ENCODE results near the gene UBE2D4. TPM values are rescaled to one million over a fixed set of nuclear protein-coding genes. Genes with fewer than 3 reads are reported as not detected.
A peak's percentile ranks its signal among the peaks of the same experiment; 100 is the strongest.
"Not testable (repeated sequence)": the region's sequence is repeated elsewhere in the genome, so short reads cannot be mapped to it uniquely, and the experiment has no call there.

The UBE2D4 gene
- total and polyA plus RNA-seq, 2 donors (not counting 3 experiments of a cell fraction or from before 2014, with no cell fraction given) = 11.3 to 19.8 TPM

DNA sequence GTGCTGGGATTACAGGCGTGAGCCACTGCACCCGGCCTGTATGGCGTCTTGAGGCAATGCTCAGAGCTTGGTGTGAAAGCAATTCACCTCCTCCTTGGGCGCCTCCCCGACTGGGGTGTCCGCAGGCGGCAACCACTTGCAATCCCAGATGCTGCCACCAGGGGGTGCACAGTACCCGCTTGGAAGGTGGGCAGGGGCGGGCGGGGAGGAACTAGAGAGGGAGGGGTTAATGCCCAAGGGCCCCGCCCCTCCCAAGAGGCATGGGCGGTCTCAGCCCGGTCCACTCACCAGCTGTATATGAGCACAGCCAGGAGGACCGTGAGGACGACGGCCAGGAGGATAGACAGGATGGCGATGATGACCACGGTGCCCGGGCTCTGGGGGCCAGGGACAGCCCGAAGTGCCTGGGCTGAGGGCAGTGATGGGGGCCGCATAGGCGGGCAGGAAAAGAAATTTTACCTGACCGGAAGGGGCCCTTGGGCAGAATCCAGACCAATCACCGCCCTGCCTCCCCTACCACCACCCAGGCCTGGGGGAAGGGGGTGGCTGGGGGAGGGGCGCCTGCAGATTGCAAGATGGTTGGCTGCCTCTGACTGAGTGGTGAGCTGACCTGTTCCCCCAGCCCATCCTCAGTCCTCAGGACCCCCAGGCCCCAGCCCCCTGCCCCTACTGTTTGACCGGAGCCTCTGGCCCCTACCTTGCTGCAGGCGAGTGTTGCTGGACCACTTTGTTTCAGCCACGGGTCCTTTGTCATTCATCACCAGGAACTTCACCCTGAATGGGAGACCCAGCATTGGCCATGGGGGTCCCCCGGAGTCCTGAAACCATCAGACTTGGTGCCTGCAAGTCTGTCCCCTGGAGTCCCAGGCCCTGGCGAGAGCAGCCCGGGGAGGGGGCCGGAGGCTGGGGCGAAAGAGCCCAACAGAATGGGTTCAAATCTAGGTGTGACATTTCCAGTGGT is 59.9 kb downstream of the UBE2D4 start:
- POLR2A ChIA-PET; H3K4me3 ChIP-seq (replicated peaks in 1 of 3; ENCODE audit: insufficient read depth in 1 of 3, low read depth in 1 of 3, low read length in 3 of 3): not testable (repeated sequence)

DNA sequence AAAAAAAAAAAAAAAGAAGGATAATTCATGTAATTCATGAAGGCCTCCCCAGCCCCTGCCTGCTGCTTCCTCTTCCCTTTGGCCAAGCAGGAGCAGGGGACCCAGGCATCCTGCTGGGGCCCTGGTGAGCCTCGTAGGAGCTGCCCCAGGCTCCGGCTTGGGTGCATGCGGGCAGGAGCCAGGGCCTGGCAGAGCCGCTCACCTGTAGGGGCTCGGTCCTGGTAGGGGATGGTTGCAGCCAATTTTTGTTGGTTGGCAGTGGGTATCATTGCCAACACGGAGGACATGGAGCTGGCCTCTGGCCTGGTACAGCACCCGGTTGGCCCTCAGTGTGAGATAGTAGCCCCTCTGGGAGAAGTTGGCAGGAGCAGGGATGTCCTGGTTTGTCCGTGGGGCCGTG is 61.2 kb downstream of the UBE2D4 start:
- H3K4me1 ChIP-seq (ENCODE audit: control insufficient read depth, extremely low read depth, insufficient read depth, low read length); H3K36me3 ChIP-seq (ENCODE audit: control insufficient read depth in 2 of 2, extremely low read depth in 1 of 2, insufficient read depth in 2 of 2, low read length in 2 of 2); CTCF ChIA-PET; H3K27ac ChIP-seq (ENCODE audit: insufficient read depth, low read depth, low read length); POLR2A ChIA-PET; H3K9me1 ChIP-seq (replicated peaks; ENCODE audit: control insufficient read depth, extremely low read depth, insufficient read depth, low read length); FAIRE-seq; H4K20me1 ChIP-seq (replicated peaks; ENCODE audit: control insufficient read depth, extremely low read depth, insufficient read depth, low read length); H3K4me2 ChIP-seq (ENCODE audit: insufficient read depth, low read length); H3K79me2 ChIP-seq (ENCODE audit: control insufficient read depth, insufficient read depth, low read length); H3K4me3 ChIP-seq (replicated peaks in 1 of 3; ENCODE audit: insufficient read depth in 1 of 3, low read depth in 1 of 3, low read length in 3 of 3); H3K9me3 ChIP-seq (replicated peaks; ENCODE audit: control insufficient read depth, insufficient read depth, low read length); BruUV-seq (replicated peaks); H2AFZ ChIP-seq (ENCODE audit: low read depth, low read length); H3K9ac ChIP-seq (replicated peaks; ENCODE audit: extremely low read depth, insufficient read depth, low read length); DNase-seq (ENCODE audit: low read depth, low spot score); H3K27me3 ChIP-seq (ENCODE audit: control insufficient read depth in 2 of 2, insufficient read depth in 2 of 2, low read length in 2 of 2); intact Hi-C loops (cut with micrococcal nuclease); dilution Hi-C loops (cut with MboI; ENCODE audit: extremely low pct_ligation_motif_present, low sequenced_read_pairs): not testable (repeated sequence)

More for the DNA sequence above, 59.9 kb downstream of the UBE2D4 start:
- H3K4me1 ChIP-seq (ENCODE audit: control insufficient read depth, extremely low read depth, insufficient read depth, low read length); H3K36me3 ChIP-seq (ENCODE audit: control insufficient read depth in 2 of 2, extremely low read depth in 1 of 2, insufficient read depth in 2 of 2, low read length in 2 of 2); CTCF ChIA-PET; dilution Hi-C loops (cut with MboI; ENCODE audit: extremely low pct_ligation_motif_present, low sequenced_read_pairs); H3K9ac ChIP-seq (replicated peaks; ENCODE audit: extremely low read depth, insufficient read depth, low read length); H2AFZ ChIP-seq (ENCODE audit: low read depth, low read length); H3K4me2 ChIP-seq (ENCODE audit: insufficient read depth, low read length); H3K79me2 ChIP-seq (ENCODE audit: control insufficient read depth, insufficient read depth, low read length); H3K27ac ChIP-seq (ENCODE audit: insufficient read depth, low read depth, low read length); FAIRE-seq; intact Hi-C loops (cut with micrococcal nuclease); BruUV-seq (replicated peaks); H3K9me3 ChIP-seq (replicated peaks; ENCODE audit: control insufficient read depth, insufficient read depth, low read length); H4K20me1 ChIP-seq (replicated peaks; ENCODE audit: control insufficient read depth, extremely low read depth, insufficient read depth, low read length); H3K27me3 ChIP-seq (ENCODE audit: control insufficient read depth in 2 of 2, insufficient read depth in 2 of 2, low read length in 2 of 2); H3K9me1 ChIP-seq (replicated peaks; ENCODE audit: control insufficient read depth, extremely low read depth, insufficient read depth, low read length): not testable (repeated sequence)
- DNase-seq (ENCODE audit: low read depth, low spot score) = peak; percentile 74
- TF ChIP-seq, protein P1, sequence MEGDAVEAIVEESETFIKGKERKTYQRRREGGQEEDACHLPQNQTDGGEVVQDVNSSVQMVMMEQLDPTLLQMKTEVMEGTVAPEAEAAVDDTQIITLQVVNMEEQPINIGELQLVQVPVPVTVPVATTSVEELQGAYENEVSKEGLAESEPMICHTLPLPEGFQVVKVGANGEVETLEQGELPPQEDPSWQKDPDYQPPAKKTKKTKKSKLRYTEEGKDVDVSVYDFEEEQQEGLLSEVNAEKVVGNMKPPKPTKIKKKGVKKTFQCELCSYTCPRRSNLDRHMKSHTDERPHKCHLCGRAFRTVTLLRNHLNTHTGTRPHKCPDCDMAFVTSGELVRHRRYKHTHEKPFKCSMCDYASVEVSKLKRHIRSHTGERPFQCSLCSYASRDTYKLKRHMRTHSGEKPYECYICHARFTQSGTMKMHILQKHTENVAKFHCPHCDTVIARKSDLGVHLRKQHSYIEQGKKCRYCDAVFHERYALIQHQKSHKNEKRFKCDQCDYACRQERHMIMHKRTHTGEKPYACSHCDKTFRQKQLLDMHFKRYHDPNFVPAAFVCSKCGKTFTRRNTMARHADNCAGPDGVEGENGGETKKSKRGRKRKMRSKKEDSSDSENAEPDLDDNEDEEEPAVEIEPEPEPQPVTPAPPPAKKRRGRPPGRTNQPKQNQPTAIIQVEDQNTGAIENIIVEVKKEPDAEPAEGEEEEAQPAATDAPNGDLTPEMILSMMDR (IDR thresholded peaks at IDR 0.05; ENCODE audit: extremely low read depth in 1 of 2, insufficient read depth in 1 of 2, low read depth in 1 of 2, low read length in 2 of 2) = peak; percentile 15 to 70

DNA sequence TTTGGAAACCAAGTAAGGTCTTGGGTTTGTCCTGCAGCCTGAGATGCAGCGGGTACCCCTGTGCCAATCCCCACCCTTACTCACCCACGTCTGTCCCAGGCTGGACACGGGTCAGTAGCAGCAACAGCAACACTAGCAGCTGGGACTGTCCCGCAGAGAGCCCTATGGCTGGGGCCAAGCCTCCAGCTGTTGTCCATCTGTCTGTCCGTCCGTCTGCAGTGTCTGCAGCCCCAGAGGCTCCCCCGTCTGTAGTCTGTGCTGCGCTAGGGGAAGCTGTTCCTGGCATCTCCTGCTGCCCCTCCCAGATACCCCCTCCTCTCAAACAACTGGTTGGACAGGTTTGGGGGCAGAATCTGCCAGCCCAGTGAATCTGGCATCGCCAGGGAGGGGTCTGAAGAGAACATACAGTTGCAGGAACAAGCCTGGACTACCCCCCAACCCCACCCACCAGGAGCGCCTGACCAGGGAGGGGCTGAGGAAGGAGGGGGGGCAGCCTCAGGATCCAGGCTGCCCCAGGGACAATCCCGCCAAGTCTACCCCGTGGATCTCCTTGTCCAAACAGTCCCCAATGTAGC is 63.9 kb downstream of the UBE2D4 start:
- FAIRE-seq; dilution Hi-C loops (cut with MboI; ENCODE audit: extremely low pct_ligation_motif_present, low sequenced_read_pairs); BruUV-seq (replicated peaks): not testable (repeated sequence)

More for the DNA sequence above, 63.9 kb downstream of the UBE2D4 start:
- CTCF ChIA-PET; H3K27ac ChIP-seq (ENCODE audit: insufficient read depth, low read depth, low read length); H3K27me3 ChIP-seq (ENCODE audit: control insufficient read depth in 2 of 2, insufficient read depth in 2 of 2, low read length in 2 of 2); intact Hi-C loops (cut with micrococcal nuclease); H2AFZ ChIP-seq (ENCODE audit: low read depth, low read length); H3K4me1 ChIP-seq (ENCODE audit: control insufficient read depth, extremely low read depth, insufficient read depth, low read length); H3K9me1 ChIP-seq (replicated peaks; ENCODE audit: control insufficient read depth, extremely low read depth, insufficient read depth, low read length); H3K9ac ChIP-seq (replicated peaks; ENCODE audit: extremely low read depth, insufficient read depth, low read length); H3K36me3 ChIP-seq (ENCODE audit: control insufficient read depth in 2 of 2, extremely low read depth in 1 of 2, insufficient read depth in 2 of 2, low read length in 2 of 2); DNase-seq (ENCODE audit: low read depth, low spot score); H4K20me1 ChIP-seq (replicated peaks; ENCODE audit: control insufficient read depth, extremely low read depth, insufficient read depth, low read length); H3K79me2 ChIP-seq (ENCODE audit: control insufficient read depth, insufficient read depth, low read length); H3K4me3 ChIP-seq (replicated peaks in 1 of 3; ENCODE audit: insufficient read depth in 1 of 3, low read depth in 1 of 3, low read length in 3 of 3); H3K4me2 ChIP-seq (ENCODE audit: insufficient read depth, low read length); H3K9me3 ChIP-seq (replicated peaks; ENCODE audit: control insufficient read depth, insufficient read depth, low read length); POLR2A ChIA-PET: not testable (repeated sequence)

Data from endothelial cell of umbilical vein (primary cell).